ENCODE data around the gene BRD2. TPM values are rescaled to one million over a fixed set of nuclear protein-coding genes. Genes with fewer than 3 reads are reported as not detected.
A peak's percentile ranks its signal among the peaks of the same experiment; 100 is the strongest.

The BRD2 gene
- total and polyA plus RNA-seq, 9 of the 15 experiments (the other 6 are each of a cell fraction or from before 2014, with no cell fraction given), result 19.0 to 252 (median 181) TPM

- TF ChIP-seq, protein P1, sequence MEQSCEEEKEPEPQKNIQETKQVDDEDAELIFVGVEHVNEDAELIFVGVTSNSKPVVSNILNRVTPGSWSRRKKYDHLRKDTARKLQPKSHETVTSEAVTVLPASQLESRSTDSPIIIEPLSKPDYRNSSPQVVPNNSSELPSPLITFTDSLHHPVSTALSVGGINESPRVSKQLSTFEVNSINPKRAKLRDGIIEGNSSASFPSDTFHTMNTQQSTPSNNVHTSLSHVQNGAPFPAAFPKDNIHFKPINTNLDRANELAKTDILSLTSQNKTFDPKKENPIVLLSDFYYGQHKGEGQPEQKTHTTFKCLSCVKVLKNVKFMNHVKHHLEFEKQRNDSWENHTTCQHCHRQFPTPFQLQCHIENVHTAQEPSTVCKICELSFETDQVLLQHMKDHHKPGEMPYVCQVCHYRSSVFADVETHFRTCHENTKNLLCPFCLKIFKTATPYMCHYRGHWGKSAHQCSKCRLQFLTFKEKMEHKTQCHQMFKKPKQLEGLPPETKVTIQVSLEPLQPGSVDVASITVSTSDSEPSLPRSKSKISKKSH (CRISPR knock-in tag; IDR thresholded peaks at IDR 0.05), result no peak
- no peak for TF ChIP-seq KDM2B (CRISPR knock-in tag; IDR thresholded peaks at IDR 0.05)
- no peak for TF ChIP-seq ATF1 (CRISPR knock-in tag; IDR thresholded peaks at IDR 0.05)
- no peak for TF ChIP-seq ATF1 (tag; IDR thresholded peaks at IDR 0.05)
- TF ChIP-seq GTF3C2 (IDR thresholded peaks at IDR 0.05; ENCODE audit: borderline replicate concordance, extremely low read depth, insufficient read length), result no peak
- TF ChIP-seq MTA3 (IDR thresholded peaks at IDR 0.05; ENCODE audit: borderline replicate concordance), result no peak
- no peak for TF ChIP-seq KLF10 (CRISPR knock-in tag; IDR thresholded peaks at IDR 0.05)
- TF ChIP-seq NR3C1 (CRISPR knock-in tag; IDR thresholded peaks at IDR 0.05), result no peak
- TF ChIP-seq HLTF (IDR thresholded peaks at IDR 0.05), result no peak
- TF ChIP-seq RBM25 (IDR thresholded peaks at IDR 0.05; ENCODE audit: low read depth, low read length, severe bottlenecking), result no peak
- TF ChIP-seq ZFX (CRISPR knock-in tag; IDR thresholded peaks at IDR 0.05), result no peak
- TF ChIP-seq KLF16 (IDR thresholded peaks at IDR 0.05), result no peak
- TF ChIP-seq KLF1 (tag; IDR thresholded peaks at IDR 0.05), result no peak
- TF ChIP-seq PBX2 (CRISPR knock-in tag; IDR thresholded peaks at IDR 0.05; ENCODE audit: low read depth), result no peak
- peak; percentile 21 for TF ChIP-seq PBX2 (tag; conservative IDR thresholded peaks at IDR 0.05; ENCODE audit: low read depth)
- TF ChIP-seq GATA2 (CRISPR knock-in tag; IDR thresholded peaks at IDR 0.05), result no peak
- TF ChIP-seq, protein P2, sequence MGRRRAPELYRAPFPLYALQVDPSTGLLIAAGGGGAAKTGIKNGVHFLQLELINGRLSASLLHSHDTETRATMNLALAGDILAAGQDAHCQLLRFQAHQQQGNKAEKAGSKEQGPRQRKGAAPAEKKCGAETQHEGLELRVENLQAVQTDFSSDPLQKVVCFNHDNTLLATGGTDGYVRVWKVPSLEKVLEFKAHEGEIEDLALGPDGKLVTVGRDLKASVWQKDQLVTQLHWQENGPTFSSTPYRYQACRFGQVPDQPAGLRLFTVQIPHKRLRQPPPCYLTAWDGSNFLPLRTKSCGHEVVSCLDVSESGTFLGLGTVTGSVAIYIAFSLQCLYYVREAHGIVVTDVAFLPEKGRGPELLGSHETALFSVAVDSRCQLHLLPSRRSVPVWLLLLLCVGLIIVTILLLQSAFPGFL (CRISPR knock-in tag; IDR thresholded peaks at IDR 0.05), result no peak
- peak; percentile 56 for TF ChIP-seq ZBED1 (IDR thresholded peaks at IDR 0.05)
- TF ChIP-seq, protein P3, sequence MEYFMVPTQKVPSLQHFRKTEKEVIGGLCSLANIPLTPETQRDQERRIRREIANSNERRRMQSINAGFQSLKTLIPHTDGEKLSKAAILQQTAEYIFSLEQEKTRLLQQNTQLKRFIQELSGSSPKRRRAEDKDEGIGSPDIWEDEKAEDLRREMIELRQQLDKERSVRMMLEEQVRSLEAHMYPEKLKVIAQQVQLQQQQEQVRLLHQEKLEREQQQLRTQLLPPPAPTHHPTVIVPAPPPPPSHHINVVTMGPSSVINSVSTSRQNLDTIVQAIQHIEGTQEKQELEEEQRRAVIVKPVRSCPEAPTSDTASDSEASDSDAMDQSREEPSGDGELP (CRISPR knock-in tag; IDR thresholded peaks at IDR 0.05; ENCODE audit: borderline replicate concordance), result no peak
- no peak for TF ChIP-seq KAT7 (CRISPR knock-in tag; IDR thresholded peaks at IDR 0.05; ENCODE audit: borderline replicate concordance)
- TF ChIP-seq CXXC5 (CRISPR knock-in tag; IDR thresholded peaks at IDR 0.05), result no peak
These were observed 2.2 kb downstream of the BRD2 start (continued) for GRCh38 chr6:32970413-32971241.

All from K562 (cell line).